GM18526 (cell line): Measurements from ENCODE around the gene NDUFA13.

Experiments
- POLR2A ChIP-seq: IDR thresholded peaks from 3 replicates; pipeline ENCODE4 v1.6.1; 2011; ENCODE audit not compliant: insufficient read length; ENCODE audit errors: extremely low read depth

The NDUFA13 gene

DNA sequence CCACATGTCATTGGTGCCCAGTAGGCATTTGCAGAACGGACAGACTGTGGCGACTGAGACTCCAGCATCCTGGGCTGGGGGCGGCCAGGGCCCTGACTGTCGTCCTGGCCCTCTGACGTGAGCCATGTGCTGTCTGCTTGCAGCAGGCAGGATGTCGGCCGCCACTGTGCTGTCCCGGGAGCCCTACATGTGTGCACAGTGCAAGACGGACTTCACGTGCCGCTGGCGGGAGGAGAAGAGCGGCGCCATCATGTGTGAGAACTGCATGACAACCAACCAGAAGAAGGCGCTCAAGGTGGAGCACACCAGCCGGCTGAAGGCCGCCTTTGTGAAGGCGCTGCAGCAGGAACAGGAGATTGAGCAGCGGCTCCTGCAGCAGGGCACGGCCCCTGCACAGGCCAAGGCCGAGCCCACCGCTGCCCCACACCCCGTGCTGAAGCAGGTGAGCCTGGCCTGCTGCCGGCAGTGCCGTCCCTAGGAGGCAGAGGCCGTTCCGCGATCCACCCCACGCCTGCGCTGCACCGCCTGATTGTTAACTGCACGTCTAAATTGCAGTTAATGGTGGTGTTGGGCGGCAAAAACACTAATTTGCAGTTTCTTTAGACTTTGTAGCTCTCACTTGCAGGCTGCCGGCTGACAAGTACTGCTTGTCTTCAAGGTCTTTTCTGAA lies 14.9 kb upstream of the NDUFA13 start:
- TF ChIP-seq POLR2A: no peak

- TF ChIP-seq POLR2A: no peak
Measured at GRCh38 chr19:19501798-19502197, 14.2 kb upstream of the NDUFA13 start.

DNA sequence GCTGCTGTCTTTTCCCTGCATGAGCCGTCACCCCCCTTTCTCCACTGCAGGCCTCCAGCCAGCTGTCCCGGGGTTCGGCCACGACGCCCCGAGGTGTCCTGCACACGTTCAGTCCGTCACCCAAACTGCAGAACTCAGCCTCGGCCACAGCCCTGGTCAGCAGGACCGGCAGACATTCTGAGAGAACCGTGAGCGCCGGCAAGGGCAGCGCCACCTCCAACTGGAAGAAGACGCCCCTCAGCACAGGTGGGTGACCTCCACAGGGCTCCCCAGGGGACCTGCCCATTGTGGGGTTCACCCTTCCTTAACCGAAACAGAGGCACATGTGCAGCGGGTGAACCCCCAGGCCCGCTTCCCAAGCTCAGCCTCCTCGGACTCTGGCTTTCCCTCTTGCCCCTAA lies 13.7 kb upstream of the NDUFA13 start:
- no peak for TF ChIP-seq POLR2A

DNA sequence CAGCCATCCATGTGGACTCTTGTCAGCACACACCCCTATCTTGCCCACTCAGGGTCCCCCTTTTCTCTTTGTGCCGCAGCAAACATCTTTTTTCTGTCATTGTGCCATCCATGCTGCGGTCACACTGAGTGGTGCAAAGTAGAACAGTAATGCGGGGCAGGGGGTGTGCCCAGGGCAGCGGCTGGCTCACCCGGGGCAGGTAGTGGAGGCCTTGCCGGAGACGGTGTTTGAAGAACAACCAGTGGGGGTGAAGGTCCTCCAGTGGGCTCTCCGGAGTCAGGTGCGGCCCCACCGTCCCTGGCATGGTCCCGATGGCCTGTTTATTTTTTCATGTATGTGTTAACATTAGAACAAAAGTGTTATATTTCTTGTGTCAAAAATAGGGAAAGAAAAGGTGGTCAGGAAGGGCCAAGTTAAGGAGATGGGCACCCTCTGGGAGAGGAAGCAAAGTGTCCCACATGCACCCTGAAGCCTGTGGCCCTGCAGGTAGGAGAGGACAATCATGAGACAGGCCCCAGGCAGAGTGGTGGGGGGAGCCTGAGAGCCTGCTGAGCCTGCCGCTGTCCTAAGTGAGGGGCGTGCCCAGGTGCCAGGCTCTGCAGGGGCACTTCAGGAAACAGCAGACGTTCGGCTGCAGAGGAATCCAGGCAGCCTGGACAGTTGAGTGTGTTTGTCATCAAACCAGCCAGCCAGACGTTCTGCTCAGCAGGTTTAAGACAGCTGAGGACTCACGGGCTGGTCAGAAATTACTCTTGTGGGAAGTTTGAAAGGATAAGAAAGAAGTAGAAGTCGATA lies 13.0 kb upstream of the NDUFA13 start:
- no peak for TF ChIP-seq POLR2A

- no peak for TF ChIP-seq POLR2A
Measured at GRCh38 chr19:19504754-19505668, 11.0 kb upstream of the NDUFA13 start.

DNA sequence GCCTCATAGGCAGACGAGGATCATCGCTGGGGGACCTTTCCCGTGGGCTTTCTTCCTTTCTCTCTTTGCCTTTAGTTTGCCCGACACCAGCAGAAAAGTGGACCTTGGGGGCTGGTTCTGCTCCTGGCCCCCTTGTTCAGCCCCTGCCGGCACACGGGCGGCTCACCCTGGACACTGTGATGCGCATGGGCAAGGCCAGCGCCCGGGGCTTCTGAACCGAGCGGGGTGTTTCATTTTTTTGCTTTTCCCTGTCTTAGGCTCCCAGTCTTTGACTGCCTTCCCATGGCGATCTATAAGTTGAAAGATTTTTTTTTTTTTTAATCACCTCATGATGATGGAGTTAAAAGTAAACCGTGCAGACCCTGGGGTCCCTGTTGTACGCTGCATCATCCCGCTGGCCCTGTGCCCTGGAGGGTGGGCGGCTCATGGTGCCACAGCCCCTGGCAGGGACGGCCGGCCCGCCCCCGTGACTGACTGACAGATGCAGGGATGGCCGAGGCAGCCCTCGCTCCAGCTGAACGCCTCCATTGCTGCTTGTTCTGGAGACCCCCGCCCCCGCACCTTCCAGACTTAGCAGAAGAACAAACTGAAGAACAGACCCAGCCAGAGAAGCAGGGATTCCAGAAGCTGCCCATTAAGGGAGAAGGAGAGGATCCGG lies 10.2 kb upstream of the NDUFA13 start:
- TF ChIP-seq POLR2A: no peak

DNA sequence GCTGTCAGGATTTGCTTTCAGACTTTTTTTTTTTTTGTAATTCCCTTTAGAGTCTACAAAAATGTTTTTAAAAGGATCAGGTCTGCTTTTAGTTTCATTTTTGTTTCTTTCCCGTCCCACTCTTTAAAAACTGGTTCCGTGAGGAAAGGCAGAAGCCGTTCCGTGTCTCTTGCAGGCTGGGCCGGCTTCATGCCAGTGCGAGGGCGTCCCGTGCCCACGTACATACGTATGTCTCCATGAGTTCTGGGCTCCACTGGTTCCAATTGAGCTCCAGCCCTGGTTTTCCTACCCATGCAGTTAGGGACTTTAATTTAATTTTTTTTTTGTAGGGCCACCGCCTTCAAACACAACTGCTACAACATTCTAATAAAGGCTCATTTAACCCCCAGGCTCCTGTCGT lies 9.4 kb upstream of the NDUFA13 start:
- TF ChIP-seq POLR2A: no peak

GRCh38 chr19:19507354-19507753 lies 8.7 kb upstream of the NDUFA13 start:
- no peak for TF ChIP-seq POLR2A

- TF ChIP-seq POLR2A: no peak
Measured at GRCh38 chr19:19508217-19508616, 7.8 kb upstream of the NDUFA13 start.

GRCh38 chr19:19510432-19510831 lies 5.6 kb upstream of the NDUFA13 start:
- TF ChIP-seq POLR2A: no peak

DNA sequence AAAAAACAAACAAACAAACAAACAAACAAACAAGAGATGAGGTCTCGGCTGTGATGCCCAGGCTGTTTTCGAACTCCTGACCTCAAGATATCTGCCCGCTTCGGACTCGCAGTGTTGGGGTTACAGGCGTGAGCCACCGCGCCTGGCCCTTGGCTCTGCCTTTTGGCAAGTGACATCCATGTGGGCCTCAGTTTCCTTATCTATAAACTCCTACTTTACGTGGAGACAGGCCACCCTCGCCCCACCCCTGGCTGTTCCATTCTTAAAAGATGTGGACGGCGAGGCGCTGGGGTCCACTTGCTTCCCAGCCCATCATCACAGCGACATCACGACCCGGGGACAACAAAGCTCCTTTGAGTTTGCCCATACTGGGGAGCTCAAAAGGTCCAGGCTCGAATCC lies 2.3 kb upstream of the NDUFA13 start:
- TF ChIP-seq POLR2A: no peak

DNA sequence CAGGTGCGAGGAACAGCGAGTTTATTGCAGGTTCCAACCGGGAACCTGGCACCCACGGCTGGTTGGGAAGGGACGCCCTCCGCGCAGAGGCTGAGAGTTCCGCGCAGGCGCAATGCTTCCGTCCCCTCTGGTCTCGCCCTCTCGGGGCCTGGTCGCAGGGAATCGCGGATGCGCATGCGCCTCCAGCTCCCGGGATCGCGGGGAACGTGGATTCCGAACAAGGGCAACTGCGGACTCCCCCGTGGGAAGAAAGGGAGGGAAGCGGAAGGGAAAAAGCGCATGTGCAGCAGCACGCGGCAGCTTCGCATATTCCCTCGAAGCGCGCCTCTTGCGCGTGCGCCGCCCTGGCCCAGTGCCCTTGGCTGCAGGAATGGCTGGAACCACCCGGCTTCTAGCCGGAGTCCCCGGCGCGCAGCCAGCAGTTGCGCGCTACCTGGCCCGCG lies 1.8 kb upstream of the NDUFA13 start:
- TF ChIP-seq POLR2A: no peak

DNA sequence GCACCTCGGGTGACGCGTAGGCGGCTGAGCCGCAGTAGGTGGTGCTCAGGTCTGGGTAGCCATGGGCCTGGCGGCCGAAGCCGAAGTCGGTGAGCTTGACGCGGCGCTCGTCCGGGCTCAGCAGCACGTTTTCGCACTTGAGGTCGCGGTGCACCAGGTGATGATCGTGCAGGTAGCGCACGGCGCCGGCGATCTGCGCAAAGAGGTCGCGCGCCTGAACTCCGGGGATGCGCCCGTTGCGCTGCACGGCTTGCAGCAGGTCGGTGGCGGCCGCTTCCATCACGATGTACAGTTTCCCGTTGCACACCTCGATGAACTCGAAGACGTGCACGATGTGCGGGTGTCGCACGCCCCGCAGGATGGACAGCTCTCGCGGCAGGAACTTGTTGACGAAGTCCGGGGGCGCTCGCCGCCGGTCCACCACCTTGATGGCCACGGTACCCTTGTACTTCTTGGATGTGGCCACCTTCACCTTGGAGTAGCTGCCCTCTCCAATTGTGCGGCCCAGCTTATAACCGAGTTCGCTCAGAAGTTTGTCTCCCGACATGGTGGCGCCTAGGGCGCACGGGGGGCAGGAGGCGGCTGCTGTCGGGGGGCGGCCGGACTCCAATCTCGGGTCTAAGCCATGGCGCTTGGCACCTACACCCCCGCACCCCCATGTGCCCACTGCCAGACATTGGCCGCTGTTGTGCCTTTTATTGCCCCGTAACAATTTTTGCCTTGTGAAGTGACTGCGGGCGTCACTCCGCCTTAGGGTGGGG lies 964 bp upstream of the NDUFA13 start, which contains the start of gene TSSK6:
Gene TSSK6 (minus strand): TSS at position 668 of the 761 bp plus-strand sequence. CDS start 121 bp downstream, at position 547.
- TF ChIP-seq POLR2A: no peak

- no peak for TF ChIP-seq POLR2A
Measured at GRCh38 chr19:19517235-19517619, 1.2 kb downstream of the NDUFA13 start.
